Cerebellar cortex (tissue), 1 donor: ENCODE results near the gene VN1R5.
"Not testable (repeated sequence)": the region's sequence is repeated elsewhere in the genome, so short reads cannot be mapped to it uniquely, and the experiment has no call there.

Experiments used
- DNase-seq: peaks from one replicate; pipeline ENCODE4 v3.0.0-alpha.2; 2015; ENCODE audit warnings: low spot score

The VN1R5 gene

DNA sequence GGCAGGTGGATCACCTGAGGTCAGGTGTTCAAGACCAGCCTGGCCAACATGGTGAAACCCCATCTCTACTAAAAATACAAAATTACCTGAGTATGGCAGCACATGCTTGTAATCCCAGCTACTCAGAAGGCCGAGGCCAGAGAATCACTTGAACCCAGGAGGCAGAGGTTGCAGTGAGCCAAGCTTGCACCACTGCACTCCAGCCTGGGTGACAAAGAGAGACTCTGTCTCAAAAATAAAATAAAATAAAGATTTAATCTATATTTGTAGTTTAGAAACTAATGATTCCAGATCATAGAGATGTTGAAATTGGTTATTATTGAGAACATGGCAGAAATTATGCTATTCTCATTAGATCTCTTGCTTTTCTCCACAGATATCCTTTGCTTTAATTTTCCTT is at the start of gene VN1R5:
Gene VN1R5, plus strand, starts transcription at position 301 of the 400 bp plus-strand sequence.
- DNase-seq = not testable (repeated sequence)

DNA sequence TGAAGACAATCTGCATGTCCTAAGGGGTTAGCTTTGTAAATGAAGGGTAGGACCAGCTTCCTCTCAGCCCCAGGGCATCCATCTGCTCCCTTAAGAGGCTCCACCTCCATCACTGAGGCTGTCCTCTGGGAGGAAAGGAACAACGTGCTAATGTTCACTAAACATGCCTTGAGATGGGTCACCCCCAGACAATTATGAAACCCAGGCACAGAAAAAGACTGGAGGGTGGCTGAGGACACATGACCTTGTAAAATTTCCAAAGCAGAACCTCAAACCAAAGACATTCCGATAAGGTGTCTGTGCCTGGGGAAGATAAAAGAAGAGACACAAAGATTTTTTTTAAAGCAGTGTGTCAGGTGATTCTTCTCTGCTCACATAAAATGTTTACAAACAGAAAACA is 46.5 kb upstream of the VN1R5 start:
- peak; percentile 10 for DNase-seq

DNA sequence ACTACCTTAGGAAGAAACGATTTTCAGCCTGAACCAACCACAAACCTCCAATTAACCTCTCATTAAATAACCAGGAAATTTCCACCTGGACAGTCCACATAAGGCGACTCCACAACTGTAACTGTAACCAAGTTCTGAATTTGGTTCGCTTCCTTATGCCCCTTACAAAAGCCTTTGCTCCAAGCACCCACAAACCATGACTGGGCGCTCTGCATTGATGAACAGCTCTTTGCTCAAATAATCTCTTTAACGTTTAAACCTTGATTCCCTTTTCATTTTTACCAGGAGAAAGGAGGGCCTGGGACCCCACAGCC is 45.9 kb upstream of the VN1R5 start:
- peak; percentile 24 for DNase-seq

DNA sequence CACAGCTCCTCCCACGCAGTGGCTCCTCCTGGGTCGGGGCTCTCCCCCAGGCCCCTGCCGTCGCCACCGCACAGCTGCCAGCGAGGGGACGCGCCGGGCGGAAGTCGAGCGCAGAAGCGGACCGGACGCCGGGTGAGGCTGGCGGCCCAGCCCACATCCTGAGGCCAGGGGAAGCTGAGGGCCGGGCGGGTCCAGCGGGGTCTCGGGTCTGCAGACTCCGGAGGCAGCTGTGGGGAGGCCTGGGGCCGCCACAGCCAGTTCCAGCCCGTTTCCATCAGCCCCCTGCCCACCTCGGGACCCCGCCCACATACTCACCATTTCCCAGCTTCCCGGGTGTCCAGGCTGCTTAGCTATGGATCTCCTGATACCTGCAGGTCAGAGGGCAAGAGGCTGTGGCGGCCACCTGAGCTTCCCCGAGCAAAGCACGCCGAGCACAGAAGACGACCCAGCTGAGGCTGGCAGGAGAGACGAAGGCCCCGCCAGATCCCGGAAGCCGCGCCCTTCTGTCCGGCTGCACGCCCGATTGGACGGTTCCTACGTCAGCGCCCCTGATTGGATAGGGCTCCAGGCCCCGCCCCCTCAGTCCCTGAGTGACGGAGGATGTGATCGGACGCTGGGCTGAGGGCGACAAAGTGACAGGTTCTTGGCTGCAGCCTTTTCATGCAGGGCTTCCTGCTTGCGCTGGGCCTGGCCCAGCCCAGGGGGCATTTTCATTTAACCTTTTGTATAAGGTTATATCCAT is 45.3 kb upstream of the VN1R5 start:
- peak; percentile 98 for DNase-seq

DNA sequence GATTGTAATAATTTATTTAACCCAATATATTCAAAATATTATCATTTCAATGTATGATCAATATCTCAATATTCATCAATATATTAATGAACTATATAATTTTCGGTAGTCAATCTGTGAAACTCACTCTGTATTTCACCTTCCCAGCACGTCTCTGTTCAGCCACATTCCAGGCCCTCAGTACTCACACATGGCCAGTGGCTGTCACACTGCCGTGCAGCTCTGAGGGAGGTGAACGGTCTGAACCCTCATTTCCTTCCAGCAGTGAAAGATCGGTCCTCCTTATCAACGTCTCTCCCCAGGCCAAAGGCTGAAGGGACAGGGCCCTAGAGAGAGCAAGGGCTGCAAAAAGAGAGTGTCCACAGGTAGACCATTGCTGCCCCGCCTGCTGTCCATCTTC is 44.5 kb upstream of the VN1R5 start:
- no peak for DNase-seq

DNA sequence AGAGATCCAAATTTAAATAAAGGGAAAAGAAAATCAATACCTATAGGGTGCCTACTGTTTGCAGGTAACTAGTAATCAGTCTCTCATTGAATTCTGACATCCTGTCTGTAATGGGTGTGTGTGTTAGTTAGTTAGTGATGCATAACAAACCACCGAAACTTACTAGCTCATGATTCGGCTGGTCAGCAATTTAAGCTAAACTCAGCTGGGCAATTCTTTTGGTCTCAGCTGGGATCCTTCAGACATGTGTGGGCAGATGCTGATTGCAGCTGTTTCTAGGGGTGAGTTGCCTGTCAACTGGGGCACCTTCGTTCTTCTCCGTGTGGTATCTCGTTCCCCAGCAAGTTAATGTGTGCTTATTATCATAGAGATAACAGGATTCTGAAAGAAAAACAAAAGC is 43.9 kb upstream of the VN1R5 start:
- no peak for DNase-seq

DNA sequence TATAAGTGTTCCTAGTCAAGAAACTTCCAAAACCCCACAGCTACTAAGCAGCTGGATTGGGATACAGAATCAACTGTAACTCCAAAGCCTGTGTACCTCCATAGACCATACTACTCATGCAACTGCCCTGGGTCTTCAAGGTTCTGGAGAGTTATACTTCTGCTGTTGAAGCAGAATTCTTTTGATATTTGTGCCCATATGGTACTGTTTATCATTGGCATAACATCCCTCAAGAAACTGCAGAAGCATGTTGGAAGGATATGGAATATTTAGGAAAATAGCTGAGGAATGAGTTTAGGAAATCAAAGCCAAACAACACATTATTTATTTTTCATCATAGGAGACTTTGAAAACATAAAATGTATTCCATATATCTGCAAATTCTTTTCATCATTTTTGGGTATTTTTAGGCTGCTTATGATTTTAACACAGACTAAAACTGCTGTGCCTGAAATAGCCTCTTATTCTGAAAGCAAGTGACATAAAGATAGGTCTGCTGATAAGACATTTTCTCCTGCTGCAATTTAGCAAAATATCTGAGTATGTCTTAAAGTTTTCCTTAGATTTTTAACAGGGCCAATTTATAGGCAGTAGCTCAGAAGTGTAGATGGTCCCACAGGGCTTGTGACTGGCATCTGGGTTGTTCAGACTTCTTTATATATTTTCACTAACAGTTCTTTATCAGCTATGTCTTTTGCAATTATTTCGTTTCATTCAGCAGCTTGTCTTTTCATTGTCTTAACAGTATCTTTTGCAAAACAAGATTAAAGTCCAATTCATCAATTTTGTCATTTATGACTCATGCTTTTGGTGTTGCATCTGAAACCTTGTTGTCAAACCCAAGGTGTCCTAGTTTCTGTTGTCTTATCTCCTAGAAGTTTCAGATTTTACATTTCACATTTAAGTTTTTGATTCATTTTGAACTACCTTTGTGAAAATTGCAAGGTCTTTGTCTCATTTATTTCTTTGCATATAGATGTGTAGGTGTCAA is 43.0 kb upstream of the VN1R5 start:
- DNase-seq = no peak

DNA sequence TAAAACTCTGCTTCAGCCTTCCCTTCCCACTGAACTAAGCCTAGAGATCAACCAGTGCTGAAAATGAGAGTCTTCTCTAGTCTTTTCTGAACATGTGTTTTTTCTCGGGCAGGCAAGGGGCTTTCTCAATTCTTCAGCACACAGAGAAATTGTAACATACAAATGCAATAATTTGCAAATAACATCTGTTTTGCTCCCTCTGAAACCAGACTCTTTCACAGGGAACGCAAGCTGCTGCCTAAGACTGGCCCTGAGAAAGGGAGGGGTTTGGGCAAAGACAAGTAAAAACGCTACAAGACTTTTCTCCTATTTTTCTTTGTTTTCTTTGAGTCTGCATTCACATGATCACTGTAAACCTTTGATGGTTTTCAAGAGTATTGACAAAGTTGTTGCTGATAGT is 39.6 kb upstream of the VN1R5 start:
- no peak for DNase-seq

DNA sequence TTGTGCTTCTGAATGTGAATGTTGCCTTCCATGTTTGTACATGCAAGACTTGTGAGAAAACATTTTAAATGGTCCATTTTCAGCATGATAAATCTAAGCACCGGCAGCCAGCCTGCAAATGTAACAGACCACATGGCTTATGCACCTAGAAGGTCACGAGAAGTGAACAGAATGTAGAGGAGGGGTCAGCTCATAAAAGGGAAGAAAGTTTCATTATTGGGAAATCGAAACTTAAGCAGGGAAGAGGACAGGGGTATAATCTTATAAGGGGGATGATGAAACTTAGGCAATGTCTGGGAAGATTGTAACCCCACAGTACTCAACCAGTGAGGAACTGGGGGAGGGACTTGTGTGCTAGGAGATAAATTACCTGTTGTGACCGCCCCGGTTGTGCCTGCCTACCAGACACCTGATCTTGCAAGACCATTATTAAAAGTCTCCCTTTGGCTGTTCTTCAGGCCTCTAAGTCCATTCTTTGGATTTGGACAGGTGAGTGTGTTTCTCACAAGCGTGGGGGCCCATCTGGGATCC is 37.7 kb upstream of the VN1R5 start:
- DNase-seq = no peak

DNA sequence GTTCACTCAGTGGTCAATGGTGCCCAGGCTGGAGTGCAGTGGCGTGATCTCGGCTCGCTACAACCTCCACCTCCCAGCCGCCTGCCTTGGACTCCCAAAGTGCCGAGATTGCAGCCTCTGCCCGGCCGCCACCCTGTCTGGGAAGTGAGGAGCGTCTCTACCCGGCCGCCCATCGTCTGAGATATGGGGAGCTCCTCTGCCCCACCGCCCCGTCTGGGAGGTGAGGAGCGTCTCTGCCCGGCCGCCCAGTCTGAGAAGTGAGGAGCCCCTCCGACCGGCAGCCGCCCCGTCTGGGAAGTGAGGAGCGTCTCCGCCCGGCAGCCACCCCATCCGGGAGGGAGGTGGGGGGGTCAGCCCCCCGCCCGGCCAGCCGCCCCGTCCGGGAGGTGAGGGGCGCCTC is 35.6 kb upstream of the VN1R5 start:
- not testable (repeated sequence) for DNase-seq

DNA sequence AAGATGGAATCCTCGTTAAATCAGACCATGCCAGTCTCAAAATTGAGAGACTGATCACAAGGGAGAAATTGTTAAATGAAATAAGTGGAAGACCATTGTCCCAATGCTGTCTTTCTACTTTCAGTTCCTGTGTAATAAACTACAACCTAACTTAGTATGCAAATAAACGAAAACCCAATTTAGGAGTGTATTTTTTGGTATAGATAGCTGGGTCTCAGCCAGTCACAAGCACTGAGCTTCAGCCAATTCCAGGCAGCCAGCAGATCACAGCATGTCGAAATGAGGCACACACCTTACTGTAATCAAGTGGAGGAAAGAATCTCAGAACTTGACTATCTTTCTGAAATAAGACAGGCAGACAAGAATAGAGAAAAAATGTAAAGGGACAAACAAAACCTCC is 33.0 kb upstream of the VN1R5 start:
- no peak for DNase-seq

DNA sequence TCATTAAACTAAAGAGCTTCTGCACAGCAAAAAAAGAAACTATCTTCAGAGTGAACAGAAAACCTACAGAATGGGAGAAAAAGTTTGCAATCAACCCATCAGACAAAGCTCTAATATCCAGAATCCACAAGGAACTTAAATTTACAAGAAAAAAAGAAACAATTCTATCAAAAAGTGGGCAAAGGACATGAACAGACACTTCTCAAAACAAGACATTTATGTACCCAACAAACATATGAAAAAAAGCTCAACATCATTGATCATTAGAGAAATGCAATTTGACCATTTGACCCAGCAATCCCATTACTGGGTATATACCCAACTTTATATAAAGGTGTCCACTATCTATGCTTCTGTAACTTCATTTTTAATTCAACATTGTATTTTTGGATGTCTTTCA is 31.1 kb upstream of the VN1R5 start:
- no peak for DNase-seq

DNA sequence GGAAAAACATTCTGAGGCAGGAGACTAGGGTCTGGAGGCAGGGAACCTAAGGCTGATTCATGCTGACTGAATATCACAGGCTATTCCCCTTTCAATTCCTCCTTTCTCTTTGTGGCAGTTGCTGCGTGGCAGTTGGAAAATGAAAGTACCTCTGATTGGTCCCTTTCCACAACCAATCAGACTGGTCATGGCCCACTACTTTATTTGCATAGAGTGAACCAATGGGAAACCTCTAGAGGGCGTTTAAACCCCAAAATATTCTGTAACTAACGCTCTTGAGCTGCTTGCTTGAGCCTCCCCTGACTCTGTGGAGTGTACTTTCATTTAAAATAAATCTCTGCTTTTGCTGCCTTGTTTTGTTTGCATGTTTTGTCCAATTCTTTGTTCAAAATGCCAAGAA is 27.7 kb upstream of the VN1R5 start:
- no peak for DNase-seq

DNA sequence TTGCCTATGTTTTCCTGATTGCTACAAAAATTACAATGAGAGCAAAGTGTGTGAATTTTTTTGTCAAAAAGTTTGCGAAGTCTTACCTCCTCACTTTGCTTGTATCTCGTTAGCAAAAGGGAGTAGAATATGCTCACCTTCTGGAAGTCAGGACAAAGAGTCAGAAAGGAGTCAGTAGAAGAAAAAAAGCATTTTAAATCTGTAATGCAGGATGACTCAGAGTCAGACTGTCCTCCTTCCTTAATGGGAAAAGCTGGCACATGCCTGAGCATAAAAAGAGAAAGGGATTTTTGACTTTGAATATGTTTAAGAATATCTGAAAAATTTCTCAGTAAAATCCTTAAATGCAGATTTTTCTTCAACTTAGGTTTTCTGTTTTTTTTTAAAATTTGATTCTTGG is 14.2 kb upstream of the VN1R5 start:
- DNase-seq = no peak

DNA sequence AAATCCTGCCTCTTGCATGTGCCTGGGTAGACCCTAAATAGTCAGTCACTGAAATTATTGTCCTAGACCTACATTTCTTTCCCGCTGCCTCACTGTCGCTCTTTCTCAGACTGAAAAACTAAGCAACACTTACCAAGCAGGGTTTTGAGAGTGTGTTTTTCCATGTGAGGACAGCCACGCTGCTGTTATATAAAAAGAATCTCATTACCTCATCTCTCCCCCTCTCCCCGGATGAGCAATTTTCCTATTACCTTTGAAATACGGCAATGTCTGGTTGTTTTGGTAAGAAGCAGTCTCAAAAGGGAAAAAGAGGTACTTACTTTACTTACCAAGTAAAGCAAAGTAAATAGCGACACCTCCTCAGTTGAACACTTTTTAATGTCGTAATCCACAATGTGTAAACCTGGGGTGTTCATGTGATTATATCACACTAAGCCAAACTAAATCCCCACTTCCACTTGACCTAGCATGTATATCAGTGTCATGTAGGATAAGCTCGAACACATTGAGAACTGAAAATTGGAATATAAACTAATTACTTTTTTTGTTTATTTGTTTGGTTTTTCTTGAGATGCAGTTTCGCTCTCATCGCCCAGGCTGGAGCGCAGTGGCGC is 12.2 kb upstream of the VN1R5 start:
- DNase-seq = no peak

DNA sequence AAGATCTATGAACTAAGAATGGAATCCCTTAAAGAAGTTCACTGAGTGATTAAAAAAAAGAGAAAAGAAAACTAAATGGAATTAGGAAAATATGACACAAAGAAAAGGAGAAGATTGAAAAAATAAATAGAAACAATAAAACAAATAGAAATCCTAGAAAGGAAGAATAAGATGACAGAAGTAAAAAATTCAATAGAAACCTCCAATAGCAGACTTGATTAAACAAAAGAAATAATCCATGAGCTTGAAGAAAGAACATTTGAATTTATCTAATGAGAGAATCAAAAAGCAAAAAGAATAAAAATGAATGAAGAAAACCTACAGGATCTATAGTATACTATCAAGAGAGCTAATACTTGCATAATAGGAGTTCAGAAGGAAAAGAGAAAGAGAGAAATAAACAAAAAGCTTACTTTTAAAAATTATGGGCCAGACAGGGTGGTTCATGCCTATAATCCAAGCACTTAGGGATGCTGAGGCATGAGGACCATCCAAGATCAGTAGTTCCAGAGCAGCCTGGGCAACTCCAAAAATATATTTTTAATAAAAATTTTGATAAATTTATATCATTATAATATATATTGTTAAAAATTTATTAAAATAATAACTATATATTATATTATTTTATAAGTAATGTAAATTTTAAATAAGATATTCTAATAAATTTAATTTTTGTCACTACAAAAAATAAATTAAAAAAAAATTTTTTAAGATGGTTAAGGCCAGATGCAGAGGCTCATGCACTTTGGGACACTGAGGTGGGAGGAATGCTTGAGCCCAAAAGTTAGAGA is 9.4 kb upstream of the VN1R5 start:
- DNase-seq = no peak

DNA sequence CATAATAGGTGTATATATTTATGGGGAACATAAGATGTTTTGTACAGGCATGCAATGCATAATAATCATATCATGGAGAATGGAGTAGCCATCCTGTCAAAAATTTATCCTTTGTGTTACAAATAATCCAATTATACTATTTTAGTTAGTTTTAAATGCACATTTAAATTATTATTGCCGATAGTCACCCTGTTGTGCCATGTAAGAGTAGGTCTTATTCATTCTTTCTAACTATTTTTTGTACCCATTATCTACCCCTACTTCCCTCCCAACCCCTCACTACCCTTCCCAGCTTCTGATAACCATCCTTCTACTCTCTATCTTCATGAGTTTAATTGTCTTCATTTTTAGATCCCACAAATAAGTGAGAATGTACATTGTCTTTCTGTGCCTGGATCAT is 8.3 kb upstream of the VN1R5 start:
- DNase-seq = no peak

DNA sequence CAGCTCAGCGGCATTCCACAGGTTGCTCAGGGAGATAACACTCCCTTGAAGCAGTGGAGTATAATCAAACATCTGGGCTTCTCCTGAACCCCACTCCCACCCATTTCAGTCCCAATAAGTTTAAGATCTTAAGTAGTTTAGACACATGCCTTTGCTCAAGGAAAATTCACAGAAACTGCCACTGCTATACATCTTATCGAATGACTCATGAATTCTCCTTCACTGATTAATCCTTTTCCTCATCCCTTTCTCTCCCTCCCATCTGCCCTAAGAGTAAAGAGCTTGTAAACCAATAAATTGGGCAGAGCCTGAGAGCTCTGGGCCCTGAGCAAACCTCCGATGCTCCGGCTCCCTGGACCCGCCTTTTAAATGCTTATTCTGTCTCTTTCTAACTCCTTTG is 10.2 kb downstream of the VN1R5 start:
- DNase-seq = no peak

DNA sequence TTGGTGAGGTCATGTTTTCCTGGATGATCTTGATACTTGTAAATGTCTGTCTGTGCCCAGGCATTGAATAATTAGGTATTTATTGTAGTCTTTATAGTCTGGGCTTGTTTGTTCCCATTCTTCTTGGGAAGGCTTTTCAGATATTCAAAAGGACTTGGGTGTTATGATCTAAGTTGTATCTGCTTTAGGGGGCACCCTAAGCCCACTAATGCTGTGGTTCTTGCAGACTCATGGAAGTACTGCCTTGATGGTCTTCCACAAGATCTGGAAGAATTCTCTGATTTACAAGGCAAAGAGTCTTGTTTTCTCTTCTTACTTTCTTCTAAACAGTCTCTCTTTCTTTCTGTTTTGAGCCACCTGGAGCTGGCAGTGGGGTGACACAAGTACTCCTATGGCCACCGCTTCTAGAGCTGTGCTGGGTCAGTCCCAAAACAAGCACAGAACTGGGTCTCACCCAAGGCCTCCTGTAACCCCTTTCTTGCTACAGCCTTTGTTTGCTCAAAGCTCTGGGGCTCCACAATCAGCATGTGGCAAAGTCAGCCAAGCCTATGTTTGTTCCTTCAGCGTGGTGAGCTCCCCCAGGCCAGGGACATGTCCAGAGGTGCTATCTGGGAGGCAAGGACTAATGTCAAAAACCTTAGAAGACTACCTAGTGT is 12.6 kb downstream of the VN1R5 start:
- no peak for DNase-seq

DNA sequence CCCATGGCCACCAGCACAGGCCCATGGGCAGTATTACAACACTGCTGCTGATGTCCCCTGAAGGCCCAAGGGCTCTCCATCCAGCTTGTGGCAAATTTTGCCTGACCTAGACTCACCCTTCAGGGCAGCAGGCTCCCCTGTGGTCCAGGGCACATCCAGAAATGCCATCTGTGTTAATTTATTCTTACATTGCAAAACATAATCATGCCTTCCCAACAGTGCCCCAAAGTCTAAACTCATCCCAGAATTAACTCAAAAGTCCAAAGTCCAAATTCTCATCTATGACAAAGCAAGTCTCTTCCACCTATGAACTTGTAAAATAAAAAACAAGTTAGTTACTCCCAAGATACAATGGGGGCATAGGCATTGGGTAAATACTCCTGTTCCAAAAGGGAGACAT is 13.3 kb downstream of the VN1R5 start:
- no peak for DNase-seq

DNA sequence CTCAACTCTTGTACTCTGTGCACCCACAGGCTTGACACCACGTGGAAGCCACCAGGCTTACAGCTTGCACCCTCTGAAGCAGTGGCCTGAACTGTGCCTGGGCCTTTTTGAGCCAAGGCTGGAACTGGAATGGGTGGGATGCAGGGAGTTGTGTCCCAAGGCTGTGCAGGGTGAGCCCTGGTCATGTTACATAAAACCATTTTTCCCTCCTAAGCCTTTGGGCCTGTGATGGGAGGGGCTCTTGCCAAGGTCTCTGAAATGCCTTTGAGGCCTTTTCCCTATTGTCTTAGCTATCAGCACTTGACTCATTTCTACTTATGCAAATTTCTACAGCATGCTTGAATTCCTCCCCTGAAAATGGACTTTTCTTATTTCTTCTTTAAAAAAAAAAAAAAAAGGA is 14.1 kb downstream of the VN1R5 start:
- no peak for DNase-seq
